Neural cell (in vitro differentiated cells): ENCODE results near the gene PPAN.

ENCODE experiments used
- CTCF ChIP-seq: fragments of 450-650 bp; IDR thresholded peaks from 2 replicates; pipeline ENCODE4 v1.5.1; 2014; ENCODE audit warnings: antibody characterized with exemption, mild to moderate bottlenecking, moderate library complexity; ENCODE audit not compliant: poor library complexity, severe bottlenecking
- EP300 ChIP-seq: fragments of 450-650 bp; conservative IDR thresholded peaks from 2 replicates; pipeline ENCODE4 v1.6.1; 2014; ENCODE audit warnings: antibody characterized with exemption, mild to moderate bottlenecking, moderate library complexity; ENCODE audit not compliant: poor library complexity, severe bottlenecking
- EZH2 ChIP-seq: fragments of 200-600, 300-800 bp; shearing (Covaris generic), sonication (generic); IDR thresholded peaks from 2 replicates; pipeline ENCODE4 v1.6.1; 2014; ENCODE audit warnings: antibody characterized with exemption, low read length, borderline replicate concordance, mild to moderate bottlenecking; ENCODE audit not compliant: insufficient read depth, poor library complexity, severe bottlenecking
- POLR2AphosphoS5 ChIP-seq: IDR thresholded peaks from 2 replicates; pipeline ENCODE4 v1.6.1; 2012
- RAD21 ChIP-seq: fragments of 450-650 bp; conservative IDR thresholded peaks from 2 replicates; pipeline ENCODE4 v1.6.1; 2014; ENCODE audit warnings: antibody characterized with exemption, mild to moderate bottlenecking, moderate library complexity
- TAF1 ChIP-seq: IDR thresholded peaks from 2 replicates; pipeline ENCODE4 v1.6.1; 2012; ENCODE audit warnings: low read depth

- TF ChIP-seq CTCF: no peak
- no peak for TF ChIP-seq TAF1
- no peak for TF ChIP-seq EP300
- no peak for TF ChIP-seq RAD21
- no peak for TF ChIP-seq POLR2AphosphoS5
- no peak for TF ChIP-seq EZH2
Measured at GRCh38 chr19:10083911-10084310, 22.3 kb upstream of the PPAN start.
